B cell (primary cell): Measurements from ENCODE around the gene CDK4. TPM values are rescaled to one million over a fixed set of nuclear protein-coding genes. Genes with fewer than 3 reads are reported as not detected.

ENCODE experiments used
- ATAC-seq: fragments of 200-7000 bp; cut with Tn5 transposase; one replicate; pipeline ENCODE4 v1.10.0; 2021; ENCODE audit warnings: low read depth, mild to moderate bottlenecking, moderate number of reproducible peaks, moderate library complexity
- CTCF ChIA-PET: fragments of 350-600 bp; sonication (Branson Sonifier 250); formaldehyde crosslinking; loops from one replicate; lab custom pipeline; 2021; ENCODE audit warnings: antibody characterized with exemption, inconsistent platforms; lab: Charles Lee
- POLR2A ChIA-PET: fragments of 350-600 bp; sonication (Branson Sonifier 250); formaldehyde crosslinking; loops from one replicate; lab custom pipeline; 2021; ENCODE audit warnings: antibody characterized with exemption; lab: Charles Lee
- DNase-seq: peaks from one replicate; pipeline ENCODE4 v3.0.0; 2013
- H2AFZ ChIP-seq: 2 replicates; pipeline ENCODE4 v1.6.1; 2012; ENCODE audit warnings: mild to moderate bottlenecking, low read depth, low read length; ENCODE audit not compliant: insufficient read depth, poor library complexity, severe bottlenecking
- H3K27ac ChIP-seq, 2 donors: 1 replicate in 1 of 2; 2 replicates in 1 of 2; pipeline ENCODE4 v1.5.1; 2012 to 2013; ENCODE audit warnings: low read length in 2 of 2, mild to moderate bottlenecking in 2 of 2, moderate library complexity in 1 of 2
- H3K27me3 ChIP-seq, 4 experiments: fragments of 200-600 bp in 1 of 4; sonication (generic) in 1 of 4; replicated peaks in 1 of 4; 1 replicate in 2 of 4; 2 replicates in 2 of 4; pipeline versions ENCODE4 v1.6.1 to v1.7.0; 2013 to 2016; ENCODE audit warnings: low read length in 3 of 4, mild to moderate bottlenecking in 2 of 4, mixed read lengths in 1 of 4, moderate library complexity in 1 of 4; ENCODE audit not compliant: insufficient read depth in 4 of 4, control insufficient read depth in 3 of 4; ENCODE audit errors: control extremely low read depth in 1 of 4
- H3K36me3 ChIP-seq, 2 experiments: replicated peaks in 1 of 2; 1 replicate in 1 of 2; 2 replicates in 1 of 2; pipeline versions ENCODE4 v1.6.1 to v1.7.1; 2013; ENCODE audit warnings: low read length in 1 of 2; ENCODE audit not compliant: insufficient read depth in 2 of 2, control insufficient read depth in 1 of 2; ENCODE audit errors: control extremely low read depth in 1 of 2, extremely low read depth in 1 of 2
- H3K4me1 ChIP-seq, 2 donors: fragments of 200-600 bp in 1 of 2; sonication (generic) in 1 of 2; 1 replicate in 1 of 2; 2 replicates in 1 of 2; pipeline versions ENCODE4 v1.5.1 to v1.6.1; 2013 to 2017; ENCODE audit warnings: low read length in 2 of 2; ENCODE audit not compliant: control insufficient read depth in 2 of 2, insufficient read depth in 2 of 2
- H3K4me2 ChIP-seq: replicated peaks from 2 replicates; pipeline ENCODE3; 2012; ENCODE audit warnings: mild to moderate bottlenecking, low read depth, low read length; ENCODE audit not compliant: poor library complexity, severe bottlenecking
- H3K4me3 ChIP-seq, 5 experiments: fragments of 200-600 bp in 1 of 5; sonication (generic) in 1 of 5; 1 replicate in 3 of 5; 2 replicates in 2 of 5; pipeline versions ENCODE4 v1.5.1 to v1.7.0; 2011 to 2016; ENCODE audit warnings: low read length in 4 of 5, mild to moderate bottlenecking in 4 of 5, low read depth in 2 of 5, control low read depth in 1 of 5, moderate library complexity in 1 of 5; ENCODE audit not compliant: insufficient read depth in 1 of 5; ENCODE audit errors: control extremely low read depth in 1 of 5, extremely low read depth in 1 of 5
- H3K79me2 ChIP-seq: fragments of 200-600 bp; sonication (generic); one replicate; pipeline ENCODE4 v1.6.0; 2016; ENCODE audit warnings: low read length; ENCODE audit not compliant: control insufficient read depth, insufficient read depth
- H3K9ac ChIP-seq: fragments of 200-600 bp; sonication (generic); 2 replicates; pipeline ENCODE4 v1.6.1; 2017; ENCODE audit warnings: mild to moderate bottlenecking, low read length, moderate library complexity
- H3K9me3 ChIP-seq, 3 donors: one replicate each; pipeline versions ENCODE4 v1.6.1 to v1.7.1; 2013; ENCODE audit warnings: low read length in 2 of 3; ENCODE audit not compliant: control insufficient read depth in 2 of 3, insufficient read depth in 1 of 3; ENCODE audit errors: control extremely low read depth in 1 of 3
- H4K20me1 ChIP-seq: 2 replicates; pipeline ENCODE4 v1.6.0; 2012; ENCODE audit warnings: mild to moderate bottlenecking, low read length; ENCODE audit not compliant: insufficient read depth, control insufficient read depth, poor library complexity, severe bottlenecking
- H3K27ac Mint-ChIP-seq: one replicate; pipeline ENCODE4 v1.8.0; 2021; ENCODE audit warnings: mixed read lengths
- H3K27me3 Mint-ChIP-seq: one replicate; pipeline ENCODE4 v1.8.0; 2021; ENCODE audit warnings: mixed read lengths
- H3K4me1 Mint-ChIP-seq: one replicate; pipeline ENCODE4 v1.8.0; 2021; ENCODE audit warnings: mixed read lengths
- H3K4me3 Mint-ChIP-seq: one replicate; pipeline ENCODE4 v1.8.0; 2021; ENCODE audit warnings: mixed read lengths
- H3K9me3 Mint-ChIP-seq: one replicate; pipeline ENCODE4 v1.8.0; 2022; ENCODE audit warnings: mixed read lengths; ENCODE audit not compliant: insufficient read depth
- CTCF ChIP-seq: fragments of 200-600 bp; IDR thresholded peaks from one replicate; pipeline ENCODE4 v1.8.0; 2022; ENCODE audit warnings: antibody characterized with exemption, mild to moderate bottlenecking
- EZH2 ChIP-seq: IDR thresholded peaks from 2 replicates; pipeline ENCODE4 v1.6.1; 2012; ENCODE audit warnings: borderline replicate concordance, low read depth, mild to moderate bottlenecking, moderate library complexity, low read length; ENCODE audit not compliant: insufficient read depth, poor library complexity, severe bottlenecking
- WGBS: methylation state at CpG from one replicate; pipeline ENCODE4 v1.1.5; 2013; ENCODE audit warnings: missing lambda C conversion rate; ENCODE audit not compliant: insufficient coverage; 5-methylcytosine and 5-hydroxymethylcytosine counted together
- intact Hi-C: fragments of 100-400 bp; cut with micrococcal nuclease; formaldehyde crosslinking; loops from one replicate; pipeline ENCODE4 v1.10.0; 2022
- polyA minus RNA-seq: library from RNA; depleted of rRNA, polyadenylated mRNA; stranded (reverse); fragments of >200 nt; gene quantifications from 2 replicates; pipeline ENCODE4 v1.2.3, GENCODE V29; 2012
- polyA plus RNA-seq: library from polyadenylated mRNA; depleted of rRNA; stranded (reverse); fragments of >200 nt; gene quantifications from 2 replicates; pipeline ENCODE4 v1.2.3, GENCODE V29; 2012
- total RNA-seq, 2 donors: library from RNA; stranded (reverse); fragments of 120-200 nt in 1 of 2; gene quantifications; 1 replicate in 1 of 2; 2 replicates in 1 of 2; pipeline versions ENCODE4 v1.2.3 to v1.2.4, GENCODE V29; 2013 to 2022

CDK4 gene
- total RNA-seq = 43.1 and 44.6 TPM in 2 replicates
- total RNA-seq (2013) = 41.1 TPM
- 21.5 and 34.8 TPM in 2 replicates for polyA plus RNA-seq
- polyA minus RNA-seq = 33.2 and 45.6 TPM in 2 replicates

GRCh38 chr12:57751788-57752667 lies at the start of gene CDK4:
Gene CDK4 (minus strand): TSS chr12:57752310. CDS start chr12:57751717, 593 bp downstream.
- no peaks in the 10 kb centered on the region for H3K27me3 Mint-ChIP-seq
- peak within 1 kb of the TSS; percentile 91 for H3K4me3 Mint-ChIP-seq
- POLR2A ChIA-PET = no interaction called here
- CTCF ChIA-PET = interaction anchor here (0.7 to 1.2 kb wide), 4 partner anchors 10 to 995 kb away, joined by 3 to 9 read pairs (median 6); no protein-coding TSS in a partner anchor
- intact Hi-C loops = loop anchor here (1.0 to 10.0 kb wide), 10 partner anchors 8 to 1635 kb away; partner anchors contain the start of genes DCTN2, DDIT3, EEF1AKMT3 and GLI1
- peak within 1 kb of the TSS; percentile 75 for H3K9ac ChIP-seq
- no peak for TF ChIP-seq EZH2
- no peak for TF ChIP-seq CTCF
- DNase-seq = peak; percentile 100
- peak within 1 kb of the TSS; percentile 51 to 84 (median 78) for H3K4me3 ChIP-seq
- no peaks in the 10 kb centered on the region for H3K9me3 ChIP-seq
- H3K79me2 ChIP-seq = peaks cover 22% of the 10 kb centered on the region
- under 1% methylated on average over 47 of the region's 58 CpGs for WGBS
- peak; percentile 78 for ATAC-seq
- peaks cover 2 to 37% of the 10 kb centered on the region in 2 experiments for H3K36me3 ChIP-seq
- peak within 1 kb of the TSS; percentile 85 for H3K4me2 ChIP-seq
- H2AFZ ChIP-seq = peak within 1 kb of the TSS; percentile 90
- H3K27me3 ChIP-seq = no peaks in the 10 kb centered on the region
- H3K4me1 ChIP-seq = peaks cover 39 to 50% of the 10 kb centered on the region in 2 donors
- no peaks in the 10 kb centered on the region for H3K9me3 Mint-ChIP-seq
- peaks cover 55% of the 10 kb centered on the region for H3K4me1 Mint-ChIP-seq
- H3K27ac Mint-ChIP-seq = peak within 1 kb of the TSS; percentile 95
- peaks cover 10% of the 10 kb centered on the region for H4K20me1 ChIP-seq
- peak within 1 kb of the TSS; percentile 74 to 98 for H3K27ac ChIP-seq
